ENCODE measurements around the gene CABP2. TPM values are rescaled to one million over a fixed set of nuclear protein-coding genes. Genes with fewer than 3 reads are reported as not detected.
"Not testable (repeated sequence)": the region's sequence is repeated elsewhere in the genome, so short reads cannot be mapped to it uniquely, and the experiment has no call there.

The CABP2 gene
- total RNA-seq, 2 donors from 2014 or later: not detected

- DNase-seq: no peak
- intact Hi-C loops (cut with DNase I): no loop called here
- no peak for ATAC-seq
Observed at GRCh38 chr11:67516806-67517205, 6.4 kb downstream of the CABP2 start.

- intact Hi-C loops (cut with DNase I): no loop called here
- DNase-seq: no peak
- ATAC-seq: no peak
Observed at GRCh38 chr11:67514116-67514515, 9.1 kb downstream of the CABP2 start.

- ATAC-seq; DNase-seq; intact Hi-C loops (cut with DNase I): not testable (repeated sequence)
Observed at GRCh38 chr11:67511558-67511957, 11.7 kb downstream of the CABP2 start.

GRCh38 chr11:67510023-67510345 is 13.3 kb downstream of the CABP2 start:
- ATAC-seq (no peak), DNase-seq (no peak)
- intact Hi-C loops (cut with DNase I): no loop called here

GRCh38 chr11:67508486-67509121 is 14.6 kb downstream of the CABP2 start:
- peak; percentile 57 to 66 for ATAC-seq
- intact Hi-C loops (cut with DNase I): loop anchor here (5.0 to 10.0 kb wide), 3 partner anchors 54 to 114 kb away; partner anchors contain the start of genes PPP1CA (in 1 of the 2), RAD9A (in 1 of the 2) and TBC1D10C (in 1 of the 2)
- peak; percentile 100 for DNase-seq

- intact Hi-C loops (cut with DNase I): loop anchor here (5.0 to 10.0 kb wide), 3 partner anchors 54 to 113 kb away; partner anchors contain the start of genes PPP1CA (in 1 of the 2), RAD9A (in 1 of the 2) and TBC1D10C (in 1 of the 2)
- DNase-seq: peak; percentile 100
- ATAC-seq: peak; percentile 84 to 85
Observed at GRCh38 chr11:67507864-67508485, 15.3 kb downstream of the CABP2 start, which contains the start of gene CDK2AP2. Gene CDK2AP2 (minus strand): TSS chr11:67508162. CDS start chr11:67508082, 80 bp downstream.

- no peak for ATAC-seq
- DNase-seq: peak; percentile 82
- intact Hi-C loops (cut with DNase I): loop anchor here (5.0 to 10.0 kb wide), 3 partner anchors 55 to 113 kb away; partner anchors contain the start of genes PPP1CA (in 1 of the 2), RAD9A (in 1 of the 2) and TBC1D10C (in 1 of the 2)
Observed at GRCh38 chr11:67507242-67507863, 15.9 kb downstream of the CABP2 start.

- ATAC-seq: no peak
- intact Hi-C loops (cut with DNase I): loop anchor here (5.0 to 10.0 kb wide), 3 partner anchors 56 to 112 kb away; partner anchors contain the start of genes PPP1CA (in 1 of the 2), RAD9A (in 1 of the 2) and TBC1D10C (in 1 of the 2)
- DNase-seq: no peak
Observed at GRCh38 chr11:67506426-67507051, 16.7 kb downstream of the CABP2 start.

- peak; percentile 92 for DNase-seq
- intact Hi-C loops (cut with DNase I): loop anchor here (5.0 to 10.0 kb wide), 3 partner anchors 56 to 111 kb away; partner anchors contain the start of genes PPP1CA (in 1 of the 2), RAD9A (in 1 of the 2) and TBC1D10C (in 1 of the 2)
Observed at GRCh38 chr11:67505605-67506396, 17.4 kb downstream of the CABP2 start.

GRCh38 chr11:67504950-67505581 is 18.2 kb downstream of the CABP2 start, which contains the start of gene PITPNM1:
Gene PITPNM1 (minus strand): TSS chr11:67505363. CDS start chr11:67504180, 1,183 bp downstream.
- peak; percentile 78 for DNase-seq
- intact Hi-C loops (cut with DNase I): loop anchor here (5.0 to 10.0 kb wide), 3 partner anchors 57 to 110 kb away; partner anchors contain the start of genes PPP1CA (in 1 of the 2), RAD9A (in 1 of the 2) and TBC1D10C (in 1 of the 2)
- peak; percentile 45 to 61 for ATAC-seq

More at GRCh38 chr11:67505605-67506396, 17.4 kb downstream of the CABP2 start:
- peak; percentile 60 to 61 for ATAC-seq

- ATAC-seq: no peak
- intact Hi-C loops (cut with DNase I): loop anchor here in 1 of 2 donors (10.0 kb wide), 1 partner anchor 109 kb away; the partner anchor contains the start of gene RAD9A
Observed at GRCh38 chr11:67504005-67504949, 19.0 kb downstream of the CABP2 start.

GRCh38 chr11:67503119-67504004 is 19.9 kb downstream of the CABP2 start:
- ATAC-seq (no peak), DNase-seq (no peak)
- intact Hi-C loops (cut with DNase I): loop anchor here in 1 of 2 donors (10.0 kb wide), 1 partner anchor 109 kb away; the partner anchor contains the start of gene RAD9A

More at GRCh38 chr11:67504005-67504949, 19.0 kb downstream of the CABP2 start:
- DNase-seq: no peak

- no peak for ATAC-seq
- no peak for DNase-seq
- intact Hi-C loops (cut with DNase I): loop anchor here in 1 of 2 donors (10.0 kb wide), 1 partner anchor 108 kb away; the partner anchor contains the start of gene RAD9A
Observed at GRCh38 chr11:67502328-67502979, 20.8 kb downstream of the CABP2 start.

- intact Hi-C loops (cut with DNase I): loop anchor here in 1 of 2 donors (10.0 kb wide), 1 partner anchor 107 kb away; the partner anchor contains the start of gene RAD9A
- no peak for ATAC-seq
- no peak for DNase-seq
Observed at GRCh38 chr11:67501854-67502253, 21.4 kb downstream of the CABP2 start.

Measured in left cardiac atrium (tissue), 4 donors.